HUES48 (cell line): Measurements from ENCODE around the gene LDB2.
"Not testable (repeated sequence)": the region's sequence is repeated elsewhere in the genome, so short reads cannot be mapped to it uniquely, and the experiment has no call there.

Experiments used
- H3K27ac ChIP-seq: one replicate; pipeline ENCODE4 v1.7.0; 2013; ENCODE audit warnings: low read depth, low read length, inconsistent platforms
- H3K27me3 ChIP-seq: 2 replicates; pipeline ENCODE4 v1.6.1; 2013; ENCODE audit warnings: mild to moderate bottlenecking, low read length; ENCODE audit not compliant: control insufficient read depth, insufficient read depth
- H3K36me3 ChIP-seq: 2 replicates; pipeline ENCODE4 v1.6.1; 2013; ENCODE audit warnings: low read length; ENCODE audit not compliant: control insufficient read depth, insufficient read depth
- H3K4me1 ChIP-seq: 2 replicates; pipeline ENCODE4 v1.6.1; 2013; ENCODE audit warnings: mild to moderate bottlenecking, low read length; ENCODE audit not compliant: control insufficient read depth, insufficient read depth
- H3K4me3 ChIP-seq: 2 replicates; pipeline ENCODE4 v1.5.1; 2013; ENCODE audit warnings: mild to moderate bottlenecking, low read depth, low read length
- H3K9ac ChIP-seq: 2 replicates; pipeline ENCODE4 v1.6.1; 2013; ENCODE audit warnings: mild to moderate bottlenecking, low read depth, low read length, moderate library complexity
- H3K9me3 ChIP-seq: 2 replicates; pipeline ENCODE4 v1.6.1; 2013; ENCODE audit warnings: low read length; ENCODE audit not compliant: control insufficient read depth, insufficient read depth

The LDB2 gene

GRCh38 chr4:16557316-16557715 is 341.1 kb downstream of the LDB2 start:
- not testable (repeated sequence) for H3K36me3 ChIP-seq, H3K27ac ChIP-seq, H3K4me1 ChIP-seq, H3K27me3 ChIP-seq, H3K9ac ChIP-seq, H3K9me3 ChIP-seq, H3K4me3 ChIP-seq

GRCh38 chr4:16555156-16555555 is 343.3 kb downstream of the LDB2 start:
- H3K9me3 ChIP-seq = peaks cover 7% of the 10 kb centered on the region
- H3K4me1 ChIP-seq = no peaks in the 10 kb centered on the region
- no peaks in the 10 kb centered on the region for H3K36me3 ChIP-seq
- no peak overlapping the region for H3K9ac ChIP-seq
- H3K27me3 ChIP-seq = no peaks in the 10 kb centered on the region
- H3K27ac ChIP-seq = no peak overlapping the region
- no peak overlapping the region for H3K4me3 ChIP-seq

DNA sequence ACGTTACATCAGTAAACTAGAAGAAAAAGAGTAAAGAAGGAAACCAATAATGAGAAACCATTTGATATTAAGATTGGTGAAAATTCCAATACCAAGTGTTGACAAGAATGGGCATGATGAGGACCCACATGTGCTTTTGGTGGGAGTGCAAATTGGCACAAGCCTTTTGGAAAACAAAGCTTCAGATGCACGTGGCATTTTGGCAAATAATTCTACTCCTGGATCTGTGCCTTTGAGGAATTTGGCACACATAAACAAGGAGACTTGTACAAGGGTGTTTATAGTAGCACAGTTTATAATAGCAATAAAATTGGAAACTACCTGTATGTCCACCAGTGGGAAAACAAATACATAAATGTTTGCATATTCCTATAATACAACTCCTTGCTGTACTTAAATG is 347.9 kb downstream of the LDB2 start:
- Histone ChIP-seq H3K27ac (no peak overlapping the region), H3K4me3 (no peak overlapping the region), H3K9ac (no peak overlapping the region), H3K9me3 (no peaks in the 10 kb centered on the region), H3K36me3 (no peaks in the 10 kb centered on the region), H3K4me1 (no peaks in the 10 kb centered on the region), H3K27me3 (no peaks in the 10 kb centered on the region)

DNA sequence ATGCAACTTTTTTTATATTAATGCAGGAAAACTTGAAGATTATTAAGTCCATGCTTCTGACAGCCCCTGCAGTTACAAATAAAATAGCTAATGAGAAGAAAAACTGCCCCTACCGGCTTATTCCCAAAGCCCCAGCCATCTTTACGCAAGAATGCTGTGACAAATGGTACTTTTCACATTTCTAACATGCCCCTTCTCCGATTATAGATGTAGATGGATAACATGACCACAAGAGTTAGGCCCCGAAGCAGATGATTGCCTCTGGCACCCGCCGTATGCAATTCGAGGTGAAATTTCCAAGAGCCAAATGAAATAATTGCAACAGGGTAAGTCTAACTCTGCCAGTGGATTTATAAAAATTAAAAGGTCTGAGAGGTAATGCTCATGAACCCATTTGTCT is 352.8 kb downstream of the LDB2 start:
- Histone ChIP-seq H3K27me3 (no peaks in the 10 kb centered on the region), H3K4me3 (no peak overlapping the region), H3K9me3 (no peaks in the 10 kb centered on the region), H3K36me3 (no peaks in the 10 kb centered on the region), H3K9ac (no peak overlapping the region), H3K4me1 (no peaks in the 10 kb centered on the region), H3K27ac (no peak overlapping the region)

DNA sequence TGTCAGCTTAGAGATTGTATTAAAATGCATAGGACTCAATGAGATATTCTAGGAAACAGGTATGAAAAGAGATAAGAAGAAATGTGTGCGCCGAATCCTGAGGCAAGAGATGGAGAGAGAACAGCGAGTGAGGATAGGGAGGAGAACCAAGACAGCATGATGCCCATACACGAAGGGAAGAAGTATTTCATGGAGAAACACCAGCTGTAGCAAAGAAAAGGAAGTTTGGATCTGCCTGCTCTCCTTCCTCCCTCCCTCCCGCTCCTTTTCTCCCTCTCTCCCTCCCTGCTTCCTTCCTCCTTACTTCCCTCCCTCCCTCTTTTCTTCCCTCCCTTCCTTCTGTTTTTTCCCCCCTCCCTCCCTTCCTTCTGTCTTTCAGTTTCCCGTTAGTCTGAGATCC is 353.6 kb downstream of the LDB2 start:
- Histone ChIP-seq H3K27ac (no peak overlapping the region), H3K9me3 (no peaks in the 10 kb centered on the region), H3K27me3 (no peaks in the 10 kb centered on the region), H3K4me3 (no peak overlapping the region), H3K36me3 (no peaks in the 10 kb centered on the region), H3K4me1 (no peaks in the 10 kb centered on the region), H3K9ac (no peak overlapping the region)

- H3K9ac ChIP-seq = no peak overlapping the region
- H3K27me3 ChIP-seq = no peaks in the 10 kb centered on the region
- H3K27ac ChIP-seq = no peak overlapping the region
Observed at GRCh38 chr4:16544251-16544721, 354.2 kb downstream of the LDB2 start.

DNA sequence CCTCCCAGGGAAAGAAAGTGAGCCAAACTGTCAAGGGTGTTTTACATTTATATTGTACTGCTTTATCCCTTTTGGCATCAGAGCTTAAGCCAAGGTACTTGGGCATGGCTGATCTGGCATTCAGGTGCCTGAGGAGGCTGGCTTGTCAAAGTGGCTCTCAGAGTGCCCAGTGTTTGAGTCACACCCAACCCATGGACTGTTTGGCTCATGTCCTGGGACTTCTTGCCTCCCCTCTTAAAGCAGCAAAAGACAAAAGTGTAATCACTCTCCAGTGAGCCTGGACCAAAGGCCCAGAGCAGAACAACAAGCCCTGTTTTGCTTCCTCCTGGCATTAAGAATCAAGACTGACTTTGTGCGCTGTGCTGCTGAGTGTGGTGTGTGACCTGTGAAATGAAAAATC is 360.5 kb downstream of the LDB2 start:
- no peak overlapping the region for H3K4me3 ChIP-seq
- no peaks in the 10 kb centered on the region for H3K9me3 ChIP-seq
- no peaks in the 10 kb centered on the region for H3K4me1 ChIP-seq

More at GRCh38 chr4:16544251-16544721, 354.2 kb downstream of the LDB2 start:
- Histone ChIP-seq H3K4me3 (no peak overlapping the region), H3K9me3 (no peaks in the 10 kb centered on the region), H3K36me3 (no peaks in the 10 kb centered on the region), H3K4me1 (no peaks in the 10 kb centered on the region)

GRCh38 chr4:16532240-16532970 is 366.0 kb downstream of the LDB2 start:
- H3K4me1 ChIP-seq = no peaks in the 10 kb centered on the region
- H3K4me3 ChIP-seq = no peak overlapping the region
- H3K27me3 ChIP-seq = no peaks in the 10 kb centered on the region
- H3K36me3 ChIP-seq = no peaks in the 10 kb centered on the region
- H3K9me3 ChIP-seq = no peaks in the 10 kb centered on the region
- H3K27ac ChIP-seq = no peak overlapping the region
- H3K9ac ChIP-seq = no peak overlapping the region

More for the DNA sequence above, 360.5 kb downstream of the LDB2 start:
- Histone ChIP-seq H3K36me3 (no peaks in the 10 kb centered on the region), H3K9ac (no peak overlapping the region), H3K27me3 (no peaks in the 10 kb centered on the region), H3K27ac (no peak overlapping the region)

GRCh38 chr4:16530688-16531635 is 367.5 kb downstream of the LDB2 start:
- Histone ChIP-seq H3K4me1 (no peaks in the 10 kb centered on the region), H3K9me3 (no peaks in the 10 kb centered on the region), H3K9ac (no peak overlapping the region), H3K4me3 (no peak overlapping the region), H3K27ac (no peak overlapping the region), H3K36me3 (no peaks in the 10 kb centered on the region), H3K27me3 (no peaks in the 10 kb centered on the region)

DNA sequence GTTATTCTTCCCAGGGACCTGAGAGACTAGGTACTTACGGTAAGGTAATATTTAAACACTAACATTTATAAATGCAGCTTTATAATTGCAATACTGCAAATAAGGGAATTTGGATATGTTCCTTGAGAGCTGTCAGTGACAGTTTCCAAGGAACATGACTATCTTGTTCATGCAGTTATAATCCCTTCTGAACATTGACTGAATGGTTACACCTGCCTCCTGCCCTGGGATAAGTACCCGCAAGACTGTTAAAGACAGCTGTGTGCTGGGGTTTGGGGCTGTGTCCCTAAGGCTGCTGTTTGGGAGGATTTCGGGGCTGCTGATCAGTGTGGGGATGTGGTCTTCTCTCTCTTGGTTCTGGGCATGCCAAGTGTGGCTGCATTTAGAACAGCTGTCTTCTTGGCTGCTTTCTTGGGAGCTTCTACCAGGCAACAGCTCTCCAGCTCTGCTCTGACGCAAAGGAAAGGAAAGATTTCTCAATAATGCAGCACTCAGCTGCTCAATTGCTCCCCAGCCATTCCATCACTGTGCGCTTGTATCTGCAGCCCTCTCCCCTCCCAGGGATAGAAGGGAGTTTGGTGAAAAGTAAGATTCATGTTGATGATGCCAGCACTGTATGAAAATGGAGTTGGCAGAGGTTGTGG is 373.4 kb downstream of the LDB2 start:
- no peak overlapping the region for H3K27ac ChIP-seq
- H3K4me1 ChIP-seq = peaks cover 4% of the 10 kb centered on the region
- no peaks in the 10 kb centered on the region for H3K36me3 ChIP-seq

More for the DNA sequence above, 373.4 kb downstream of the LDB2 start:
- H3K4me3 ChIP-seq = no peak overlapping the region
- no peak overlapping the region for H3K9ac ChIP-seq
- no peaks in the 10 kb centered on the region for H3K27me3 ChIP-seq
- H3K9me3 ChIP-seq = no peaks in the 10 kb centered on the region
